T-cell (primary cell): ENCODE data around the gene SHROOM3. TPM values are rescaled to one million over a fixed set of nuclear protein-coding genes. Genes with fewer than 3 reads are reported as not detected.

ENCODE experiments used
- ATAC-seq, 4 experiments: fragments of 200-7000 bp in 3 of 4; fragments of 150-1000 bp in 1 of 4; cut with Tn5 transposase; replicated peaks in 1 of 4; 1 replicate in 3 of 4; 2 replicates in 1 of 4; pipeline ENCODE4 v1.10.0; 2021; ENCODE audit warnings: moderate library complexity in 3 of 4, mild to moderate bottlenecking in 2 of 4, moderate number of reproducible peaks in 1 of 4
- CTCF ChIA-PET, 2 donors: fragments of 300-600 bp; sonication (Branson Sonifier 250); formaldehyde crosslinking; loops; one replicate each; lab custom pipeline; 2022; ENCODE audit warnings: antibody characterized with exemption in 2 of 2; lab: Charles Lee
- POLR2A ChIA-PET, 2 donors: fragments of 300-600 bp; sonication (Branson Sonifier 250); formaldehyde crosslinking; loops; one replicate each; lab custom pipeline; 2022; ENCODE audit warnings: antibody characterized with exemption in 2 of 2; lab: Charles Lee
- DNase-seq, 35 experiments: peaks; one replicate each; pipeline versions ENCODE4 v3.0.0 to v3.0.0-alpha.2; 2013 to 2023
- H3K27ac ChIP-seq: one replicate; pipeline ENCODE4 v1.5.1; 2013; ENCODE audit warnings: low read length
- H3K27me3 ChIP-seq, 2 experiments: replicated peaks in 1 of 2; 1 replicate in 1 of 2; 2 replicates in 1 of 2; pipeline versions ENCODE4 v1.6.1 to v1.7.0; 2013; ENCODE audit warnings: low read length in 1 of 2, mixed read lengths in 1 of 2; ENCODE audit not compliant: control insufficient read depth in 2 of 2, insufficient read depth in 2 of 2; ENCODE audit errors: extremely low read depth in 1 of 2
- H3K36me3 ChIP-seq, 2 donors: 1 replicate in 1 of 2; 2 replicates in 1 of 2; pipeline versions ENCODE4 v1.6.1 to v1.7.0; 2013; ENCODE audit warnings: low read length in 1 of 2; ENCODE audit not compliant: control insufficient read depth in 2 of 2, insufficient read depth in 1 of 2; ENCODE audit errors: extremely low read depth in 1 of 2
- H3K4me1 ChIP-seq, 2 experiments: 1 replicate in 1 of 2; 2 replicates in 1 of 2; pipeline versions ENCODE4 v1.6.1 to v1.7.0; 2013; ENCODE audit warnings: low read length in 2 of 2, mixed read lengths in 1 of 2; ENCODE audit not compliant: insufficient read depth in 2 of 2, control insufficient read depth in 1 of 2; ENCODE audit errors: extremely low read depth in 1 of 2
- H3K4me3 ChIP-seq, 2 donors: 1 replicate in 1 of 2; 2 replicates in 1 of 2; pipeline versions ENCODE4 v1.5.1 to v1.7.0; 2013; ENCODE audit warnings: mild to moderate bottlenecking in 2 of 2, low read length in 1 of 2, moderate library complexity in 1 of 2; ENCODE audit not compliant: control insufficient read depth in 1 of 2; ENCODE audit errors: extremely low read depth in 1 of 2
- H3K9me3 ChIP-seq: 2 replicates; pipeline ENCODE4 v1.7.0; 2013
- H3K27ac Mint-ChIP-seq, 2 donors: one replicate each; pipeline ENCODE4 v1.8.0; 2020 to 2021; ENCODE audit warnings: mild to moderate bottlenecking in 2 of 2, mixed read lengths in 2 of 2
- H3K27me3 Mint-ChIP-seq, 2 donors: one replicate each; pipeline ENCODE4 v1.8.0; 2021 to 2022; ENCODE audit warnings: mixed read lengths in 2 of 2
- H3K36me3 Mint-ChIP-seq: one replicate; pipeline ENCODE4 v1.8.0; 2021; ENCODE audit warnings: mixed read lengths
- H3K4me1 Mint-ChIP-seq, 3 donors: one replicate each; pipeline ENCODE4 v1.8.0; 2020 to 2022; ENCODE audit warnings: mixed read lengths in 3 of 3, mild to moderate bottlenecking in 1 of 3
- H3K4me3 Mint-ChIP-seq, 3 donors: one replicate each; pipeline ENCODE4 v1.8.0; 2020 to 2022; ENCODE audit warnings: mild to moderate bottlenecking in 3 of 3, mixed read lengths in 3 of 3, moderate library complexity in 3 of 3
- H3K9me3 Mint-ChIP-seq, 3 donors: one replicate each; pipeline ENCODE4 v1.8.0; 2020 to 2022; ENCODE audit warnings: mixed read lengths in 3 of 3
- WGBS: methylation state at CpG from one replicate; pipeline ENCODE4 v1.1.5; 2013; ENCODE audit warnings: missing lambda C conversion rate; ENCODE audit not compliant: insufficient coverage; 5-methylcytosine and 5-hydroxymethylcytosine counted together
- total RNA-seq, 35 experiments: library from RNA in 6 of 35; stranded (reverse) in 6 of 35; fragments of 120-200 nt in 1 of 35; gene quantifications; one replicate each; pipeline versions ENCODE4 v1.2.1 to v1.2.4 and lab custom pipeline; 2013 to 2026

Gene SHROOM3
- total RNA-seq, 5 donors from 2014 or later (not counting 1 experiment from before 2014, with no cell fraction given) = 0.22 to 1.1 (median 0.33) TPM; not detected in 2

- CTCF ChIA-PET = interaction anchor here in 1 of 2 donors (0.5 kb wide), 1 partner anchor 602 kb away, joined by 4 read pairs; no protein-coding TSS in a partner anchor
- H3K27ac ChIP-seq = no peak overlapping the region
- H3K9me3 ChIP-seq = no peaks in the 10 kb centered on the region
- Mint-ChIP-seq H3K36me3 (no peaks in the 10 kb centered on the region), H3K9me3 (no peaks in the 10 kb centered on the region), H3K4me3 (no peak overlapping the region), H3K27ac (no peak overlapping the region), H3K27me3 (peaks cover 7 to 8% of the 10 kb centered on the region in 2 donors), H3K4me1 (peaks cover 1 to 5% (median 1%) of the 10 kb centered on the region in 3 donors)
- H3K36me3 ChIP-seq = no peaks in the 10 kb centered on the region
- ATAC-seq = no peak
- POLR2A ChIA-PET = no interaction called here
- WGBS = 77% methylated on average over 3 of the region's 5 CpGs
- no peak overlapping the region for H3K4me3 ChIP-seq
- peaks cover 0 to 4% of the 10 kb centered on the region in 2 experiments for H3K27me3 ChIP-seq
- DNase-seq = no peak
- H3K4me1 ChIP-seq = no peaks in the 10 kb centered on the region
Observed at GRCh38 chr4:76708971-76709771, 274.1 kb downstream of the SHROOM3 start.

- DNase-seq (no peak), ATAC-seq (no peak)
- Mint-ChIP-seq H3K4me3 (no peak overlapping the region), H3K36me3 (no peaks in the 10 kb centered on the region), H3K27me3 (peaks cover 5 to 7% of the 10 kb centered on the region in 2 donors), H3K27ac (no peak overlapping the region), H3K4me1 (peaks cover 2 to 7% (median 2%) of the 10 kb centered on the region in 3 donors), H3K9me3 (no peaks in the 10 kb centered on the region)
- H3K9me3 ChIP-seq = no peaks in the 10 kb centered on the region
- no peak overlapping the region for H3K27ac ChIP-seq
- peaks cover 0 to 4% of the 10 kb centered on the region in 2 experiments for H3K27me3 ChIP-seq
- H3K4me3 ChIP-seq = no peak overlapping the region
- POLR2A ChIA-PET = no interaction called here
- 75% methylated on average over 6 of the region's 7 CpGs for WGBS
- no peaks in the 10 kb centered on the region for H3K4me1 ChIP-seq
- H3K36me3 ChIP-seq = no peaks in the 10 kb centered on the region
- CTCF ChIA-PET = no interaction called here
Observed at GRCh38 chr4:76709772-76710090, 274.7 kb downstream of the SHROOM3 start.

DNA sequence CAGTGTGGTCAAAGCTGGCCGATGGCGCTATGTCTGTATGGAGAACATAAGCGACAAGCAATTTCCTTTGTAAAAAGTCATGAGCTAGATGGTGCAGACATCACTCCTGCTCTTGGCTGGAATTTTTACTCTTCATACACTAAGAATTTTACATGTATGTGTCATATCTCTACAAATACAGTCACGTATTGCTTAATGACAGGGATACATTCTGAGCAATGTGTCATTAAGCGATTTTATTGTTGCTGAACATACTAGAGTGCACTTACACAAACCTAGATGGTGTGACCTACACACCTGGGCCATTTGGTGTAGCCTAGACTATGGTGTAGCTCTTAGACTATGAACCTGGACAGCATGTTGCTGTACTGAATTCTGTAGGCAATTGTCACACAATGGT lies 277.5 kb downstream of the SHROOM3 start:
- DNase-seq (no peak), ATAC-seq (no peak)
- no peaks in the 10 kb centered on the region for H3K4me1 ChIP-seq
- peaks cover 0 to 4% of the 10 kb centered on the region in 2 experiments for H3K27me3 ChIP-seq
- no peak overlapping the region for H3K27ac ChIP-seq
- H3K4me3 Mint-ChIP-seq = no peak overlapping the region
- 100% methylated on average over 2 of the region's 5 CpGs for WGBS
- no peak overlapping the region for H3K4me3 ChIP-seq
- H3K27ac Mint-ChIP-seq = no peak overlapping the region
- CTCF ChIA-PET = no interaction called here
- no peaks in the 10 kb centered on the region for H3K9me3 ChIP-seq
- POLR2A ChIA-PET = interaction anchor here in 1 of 2 donors (0.6 kb wide), 2 partner anchors 49 to 514 kb away, joined by 3 read pairs; no protein-coding TSS in a partner anchor
- H3K36me3 Mint-ChIP-seq = no peaks in the 10 kb centered on the region
- peaks cover 2 to 7% (median 5%) of the 10 kb centered on the region in 3 donors for H3K4me1 Mint-ChIP-seq
- peaks cover 0 to 10% of the 10 kb centered on the region in 2 donors for H3K27me3 Mint-ChIP-seq
- no peaks in the 10 kb centered on the region for H3K36me3 ChIP-seq
- H3K9me3 Mint-ChIP-seq = no peaks in the 10 kb centered on the region

GRCh38 chr4:76714226-76714625 lies 279.2 kb downstream of the SHROOM3 start:
- no peak overlapping the region for H3K27ac ChIP-seq
- no peak overlapping the region for H3K4me3 ChIP-seq
- Mint-ChIP-seq H3K4me1 (peaks cover 2 to 7% (median 5%) of the 10 kb centered on the region in 3 donors), H3K4me3 (no peak overlapping the region), H3K27me3 (peaks cover 4 to 12% of the 10 kb centered on the region in 2 donors), H3K27ac (no peak overlapping the region), H3K9me3 (no peaks in the 10 kb centered on the region), H3K36me3 (no peaks in the 10 kb centered on the region)
- CTCF ChIA-PET = no interaction called here
- no peaks in the 10 kb centered on the region for H3K4me1 ChIP-seq
- peaks cover 0 to 4% of the 10 kb centered on the region in 2 experiments for H3K27me3 ChIP-seq
- DNase-seq (no peak), ATAC-seq (no peak)
- POLR2A ChIA-PET = no interaction called here
- WGBS = no CpG with 5 or more reads among the region's 1 CpG
- no peaks in the 10 kb centered on the region for H3K9me3 ChIP-seq
- no peaks in the 10 kb centered on the region for H3K36me3 ChIP-seq

- H3K9me3 ChIP-seq = no peaks in the 10 kb centered on the region
- Mint-ChIP-seq H3K4me3 (no peak overlapping the region), H3K36me3 (no peaks in the 10 kb centered on the region), H3K27me3 (peaks cover 9 to 11% of the 10 kb centered on the region in 2 donors), H3K27ac (no peak overlapping the region), H3K9me3 (no peaks in the 10 kb centered on the region), H3K4me1 (peaks cover 2 to 7% (median 5%) of the 10 kb centered on the region in 3 donors)
- no peak for DNase-seq
- no peak for ATAC-seq
- H3K4me3 ChIP-seq = no peak overlapping the region
- no peak overlapping the region for H3K27ac ChIP-seq
- no peaks in the 10 kb centered on the region for H3K36me3 ChIP-seq
- POLR2A ChIA-PET = no interaction called here
- WGBS = 86% methylated on average over 4 of the region's 4 CpGs
- H3K27me3 ChIP-seq = no peaks in the 10 kb centered on the region
- CTCF ChIA-PET = no interaction called here
- no peaks in the 10 kb centered on the region for H3K4me1 ChIP-seq
Observed at GRCh38 chr4:76716020-76716419, 281.0 kb downstream of the SHROOM3 start.

- WGBS = no CpG with 5 or more reads among the region's 2 CpGs
- Mint-ChIP-seq H3K27ac (no peak overlapping the region), H3K4me3 (no peak overlapping the region), H3K9me3 (no peaks in the 10 kb centered on the region), H3K36me3 (no peaks in the 10 kb centered on the region), H3K27me3 (peaks cover 9 to 15% of the 10 kb centered on the region in 2 donors), H3K4me1 (peaks cover 2 to 7% (median 5%) of the 10 kb centered on the region in 3 donors)
- no peak overlapping the region for H3K4me3 ChIP-seq
- ATAC-seq (no peak), DNase-seq (no peak)
- H3K27me3 ChIP-seq = no peaks in the 10 kb centered on the region
- POLR2A ChIA-PET = no interaction called here
- no peaks in the 10 kb centered on the region for H3K36me3 ChIP-seq
- H3K9me3 ChIP-seq = no peaks in the 10 kb centered on the region
- no peaks in the 10 kb centered on the region for H3K4me1 ChIP-seq
- no peak overlapping the region for H3K27ac ChIP-seq
- CTCF ChIA-PET = no interaction called here
Observed at GRCh38 chr4:76716658-76717057, 281.6 kb downstream of the SHROOM3 start.
